ENCODE measurements around the gene CHGA.

GRCh38 chr14:92928258-92928629 is 5.3 kb downstream of the CHGA start:
- TF ChIP-seq CTCF (IDR thresholded peaks at IDR 0.05) (no peak), POLR2AphosphoS5 (IDR thresholded peaks at IDR 0.05) (no peak)
